ENCODE measurements around the gene ZNF487.

DNA sequence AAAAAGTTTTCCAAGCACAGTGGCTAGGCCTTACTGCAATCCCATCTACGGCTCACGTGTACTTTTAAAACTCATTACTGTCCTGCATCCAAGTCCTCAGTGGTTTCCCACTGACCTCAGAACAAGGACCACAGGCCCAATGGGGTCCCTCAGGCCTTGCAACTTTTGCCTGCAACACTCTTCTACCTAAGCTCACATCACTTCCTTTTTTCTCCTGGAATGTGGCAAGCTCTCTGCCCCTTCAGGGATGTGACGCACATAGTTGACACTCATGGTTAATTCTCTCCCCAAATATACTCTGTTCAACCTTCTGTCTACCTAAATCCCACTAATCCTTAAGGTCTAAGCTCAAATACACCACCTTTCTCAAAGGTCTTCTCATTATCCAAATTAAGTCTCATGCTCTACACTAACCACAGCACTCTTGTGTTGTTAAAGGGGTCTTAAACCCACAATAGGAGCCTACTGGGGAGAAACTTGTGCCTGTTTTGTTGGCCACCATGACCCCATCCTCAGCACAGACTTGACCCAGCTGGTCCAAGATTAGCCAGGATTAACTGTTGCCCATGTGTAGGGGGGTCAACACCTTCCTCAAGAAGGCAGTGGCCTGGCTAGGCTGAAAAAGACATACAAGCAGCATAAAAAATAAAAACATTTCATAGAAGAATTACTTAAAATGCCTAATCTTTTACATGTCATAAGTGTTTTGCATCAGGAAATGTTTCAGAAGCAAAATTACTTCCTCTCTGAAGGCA is 43.1 kb upstream of the ZNF487 start:
- TF ChIP-seq, protein P1, sequence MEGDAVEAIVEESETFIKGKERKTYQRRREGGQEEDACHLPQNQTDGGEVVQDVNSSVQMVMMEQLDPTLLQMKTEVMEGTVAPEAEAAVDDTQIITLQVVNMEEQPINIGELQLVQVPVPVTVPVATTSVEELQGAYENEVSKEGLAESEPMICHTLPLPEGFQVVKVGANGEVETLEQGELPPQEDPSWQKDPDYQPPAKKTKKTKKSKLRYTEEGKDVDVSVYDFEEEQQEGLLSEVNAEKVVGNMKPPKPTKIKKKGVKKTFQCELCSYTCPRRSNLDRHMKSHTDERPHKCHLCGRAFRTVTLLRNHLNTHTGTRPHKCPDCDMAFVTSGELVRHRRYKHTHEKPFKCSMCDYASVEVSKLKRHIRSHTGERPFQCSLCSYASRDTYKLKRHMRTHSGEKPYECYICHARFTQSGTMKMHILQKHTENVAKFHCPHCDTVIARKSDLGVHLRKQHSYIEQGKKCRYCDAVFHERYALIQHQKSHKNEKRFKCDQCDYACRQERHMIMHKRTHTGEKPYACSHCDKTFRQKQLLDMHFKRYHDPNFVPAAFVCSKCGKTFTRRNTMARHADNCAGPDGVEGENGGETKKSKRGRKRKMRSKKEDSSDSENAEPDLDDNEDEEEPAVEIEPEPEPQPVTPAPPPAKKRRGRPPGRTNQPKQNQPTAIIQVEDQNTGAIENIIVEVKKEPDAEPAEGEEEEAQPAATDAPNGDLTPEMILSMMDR (IDR thresholded peaks at IDR 0.05), result no peak
- no peak for TF ChIP-seq SIN3A (IDR thresholded peaks at IDR 0.05; ENCODE audit: borderline replicate concordance, insufficient read depth, low read depth, low read length)
- no peak for TF ChIP-seq POLR2AphosphoS5 (IDR thresholded peaks at IDR 0.05; ENCODE audit: low read depth, low read length)

Measured in Panc1 (cell line).